Body of pancreas (tissue), 4 donors: ENCODE results near the gene USP47. TPM values are rescaled to one million over a fixed set of nuclear protein-coding genes. Genes with fewer than 3 reads are reported as not detected.

Experiments
- ATAC-seq: fragments of 150-250 bp; one replicate; pipeline ENCODE4 v1.9.1; 2016
- DNase-seq, 4 donors: peaks; one replicate each; pipeline ENCODE4 v3.0.0-alpha.2; 2019
- H3K27ac ChIP-seq, 4 donors: fragments of 200-600 bp; sonication (generic); 1 replicate in 3 of 4; 2 replicates in 1 of 4; pipeline versions ENCODE4 v1.5.1 to v1.6.1; 2016 to 2019; ENCODE audit warnings: mild to moderate bottlenecking in 1 of 4, mixed read lengths in 1 of 4, moderate library complexity in 1 of 4
- H3K27me3 ChIP-seq, 2 donors: fragments of 200-600 bp; sonication (generic); one replicate each; pipeline ENCODE4 v1.6.0; 2016; ENCODE audit warnings: mild to moderate bottlenecking in 1 of 2
- H3K36me3 ChIP-seq, 2 donors: fragments of 200-600 bp; sonication (generic); replicated peaks in 1 of 2; 2 replicates each; pipeline ENCODE4 v1.5.1; 2016; ENCODE audit warnings: low read depth in 2 of 2; ENCODE audit not compliant: insufficient read depth in 1 of 2
- H3K4me1 ChIP-seq: fragments of 200-600 bp; sonication (generic); one replicate; pipeline ENCODE4 v1.6.0; 2016
- H3K4me3 ChIP-seq, 2 donors: fragments of 200-600 bp; sonication (generic); 1 replicate in 1 of 2; 2 replicates in 1 of 2; pipeline ENCODE4 v1.5.1; 2016 to 2019
- H3K9me3 ChIP-seq, 3 donors: fragments of 200-600 bp; sonication (generic); 1 replicate in 2 of 3; 2 replicates in 1 of 3; pipeline ENCODE4 v1.5.1; 2016
- POLR2A ChIP-seq, 3 donors: fragments of 450-650 bp; IDR thresholded peaks; one replicate each; pipeline ENCODE4 v1.6.1; 2016; ENCODE audit warnings: antibody characterized with exemption in 3 of 3, mild to moderate bottlenecking in 2 of 3
- WGBS, 2 donors: methylation state at CpG; one replicate each; pipeline ENCODE4 v1.1.5; 2017; 5-methylcytosine and 5-hydroxymethylcytosine counted together
- intact Hi-C: fragments of 100-400 bp; cut with DNase I; formaldehyde crosslinking; loops from one replicate; pipeline ENCODE4 v1.15.1; 2023
- total RNA-seq, 2 donors: library from RNA; depleted of rRNA; stranded (reverse); fragments of >200 nt; gene quantifications; one replicate each; pipeline ENCODE4 v1.1.0, GENCODE V29; 2016
- TF ChIP-seq, protein P1 (sequence below), 7 experiments: fragments of 450-650 bp in 4 of 7; fragments of 200-600 bp in 3 of 7; sonication (generic) in 3 of 7; IDR thresholded peaks; one replicate each; pipeline ENCODE4 v1.5.1; 2016 to 2019; ENCODE audit warnings: antibody characterized with exemption in 7 of 7

USP47 gene
- total RNA-seq, 2 donors from 2014 or later = 51.1 to 63.3 TPM

DNA sequence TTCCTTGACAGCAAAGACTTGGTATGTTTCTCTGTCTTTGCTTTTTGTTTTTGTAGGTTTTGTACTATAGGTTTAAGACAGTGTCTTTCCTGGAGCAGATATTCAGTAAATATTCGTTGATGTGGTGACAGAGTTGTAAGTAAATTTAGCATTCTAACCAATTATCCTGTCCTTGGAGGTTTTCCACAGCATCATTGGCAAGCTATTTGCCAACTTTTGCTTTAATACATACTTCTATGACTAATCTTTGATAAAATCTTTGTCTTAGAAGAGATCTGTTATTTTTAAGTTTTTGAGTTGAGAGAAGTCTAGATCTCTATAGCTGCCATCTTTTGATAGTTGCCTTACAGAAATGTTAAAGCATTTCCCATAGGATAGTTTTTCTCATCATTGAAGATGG is 3.8 kb downstream of the USP47 start:
- 0 to 12% methylated on average over 1 of the region's 1 CpG for WGBS, 2 donors
- H3K4me1 ChIP-seq = peaks cover 72% of the 10 kb centered on the region
- no peaks in the 10 kb centered on the region for H3K9me3 ChIP-seq
- DNase-seq (no peak), ATAC-seq (no peak)
- peak overlapping the region in 3 of 4 donors; percentile 41 to 98 (median 96) for H3K27ac ChIP-seq
- no peak overlapping the region for H3K4me3 ChIP-seq
- TF ChIP-seq, protein P1, sequence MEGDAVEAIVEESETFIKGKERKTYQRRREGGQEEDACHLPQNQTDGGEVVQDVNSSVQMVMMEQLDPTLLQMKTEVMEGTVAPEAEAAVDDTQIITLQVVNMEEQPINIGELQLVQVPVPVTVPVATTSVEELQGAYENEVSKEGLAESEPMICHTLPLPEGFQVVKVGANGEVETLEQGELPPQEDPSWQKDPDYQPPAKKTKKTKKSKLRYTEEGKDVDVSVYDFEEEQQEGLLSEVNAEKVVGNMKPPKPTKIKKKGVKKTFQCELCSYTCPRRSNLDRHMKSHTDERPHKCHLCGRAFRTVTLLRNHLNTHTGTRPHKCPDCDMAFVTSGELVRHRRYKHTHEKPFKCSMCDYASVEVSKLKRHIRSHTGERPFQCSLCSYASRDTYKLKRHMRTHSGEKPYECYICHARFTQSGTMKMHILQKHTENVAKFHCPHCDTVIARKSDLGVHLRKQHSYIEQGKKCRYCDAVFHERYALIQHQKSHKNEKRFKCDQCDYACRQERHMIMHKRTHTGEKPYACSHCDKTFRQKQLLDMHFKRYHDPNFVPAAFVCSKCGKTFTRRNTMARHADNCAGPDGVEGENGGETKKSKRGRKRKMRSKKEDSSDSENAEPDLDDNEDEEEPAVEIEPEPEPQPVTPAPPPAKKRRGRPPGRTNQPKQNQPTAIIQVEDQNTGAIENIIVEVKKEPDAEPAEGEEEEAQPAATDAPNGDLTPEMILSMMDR (IDR thresholded peaks at IDR 0.05) = no peak
- TF ChIP-seq POLR2A (IDR thresholded peaks at IDR 0.05) = no peak
- H3K36me3 ChIP-seq = no peaks in the 10 kb centered on the region
- intact Hi-C loops = no loop called here
- H3K27me3 ChIP-seq = no peaks in the 10 kb centered on the region

DNA sequence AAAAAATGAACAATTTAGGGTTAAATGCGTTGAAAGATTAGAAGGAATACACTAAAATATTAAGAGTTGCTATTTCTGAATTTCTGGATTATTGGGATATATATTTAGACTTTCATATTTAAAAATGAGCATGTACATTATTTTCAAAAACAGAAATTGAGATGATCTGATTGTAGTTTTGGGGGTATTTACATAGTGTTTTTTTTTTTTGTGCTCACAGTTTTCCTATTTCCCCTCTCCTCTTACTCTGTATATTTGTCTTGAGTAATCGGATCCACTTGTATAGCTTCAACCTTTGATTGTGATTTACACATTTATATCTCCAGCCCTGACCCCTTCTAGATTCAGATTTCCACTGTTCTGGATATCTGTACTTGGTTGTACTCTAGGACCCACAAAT is 5.3 kb downstream of the USP47 start:
- H3K27ac ChIP-seq = peak overlapping the region in 1 of 4 donors; percentile 98
- H3K36me3 ChIP-seq = no peaks in the 10 kb centered on the region
- 35 to 48% methylated on average over 2 of the region's 2 CpGs for WGBS, 2 donors
- DNase-seq (no peak), ATAC-seq (no peak)
- peaks cover 80% of the 10 kb centered on the region for H3K4me1 ChIP-seq
- TF ChIP-seq POLR2A (IDR thresholded peaks at IDR 0.05) = no peak
- TF ChIP-seq, protein P1 (IDR thresholded peaks at IDR 0.05) = no peak
- no peak overlapping the region for H3K4me3 ChIP-seq
- no peaks in the 10 kb centered on the region for H3K27me3 ChIP-seq
- no peaks in the 10 kb centered on the region for H3K9me3 ChIP-seq
- intact Hi-C loops = no loop called here

DNA sequence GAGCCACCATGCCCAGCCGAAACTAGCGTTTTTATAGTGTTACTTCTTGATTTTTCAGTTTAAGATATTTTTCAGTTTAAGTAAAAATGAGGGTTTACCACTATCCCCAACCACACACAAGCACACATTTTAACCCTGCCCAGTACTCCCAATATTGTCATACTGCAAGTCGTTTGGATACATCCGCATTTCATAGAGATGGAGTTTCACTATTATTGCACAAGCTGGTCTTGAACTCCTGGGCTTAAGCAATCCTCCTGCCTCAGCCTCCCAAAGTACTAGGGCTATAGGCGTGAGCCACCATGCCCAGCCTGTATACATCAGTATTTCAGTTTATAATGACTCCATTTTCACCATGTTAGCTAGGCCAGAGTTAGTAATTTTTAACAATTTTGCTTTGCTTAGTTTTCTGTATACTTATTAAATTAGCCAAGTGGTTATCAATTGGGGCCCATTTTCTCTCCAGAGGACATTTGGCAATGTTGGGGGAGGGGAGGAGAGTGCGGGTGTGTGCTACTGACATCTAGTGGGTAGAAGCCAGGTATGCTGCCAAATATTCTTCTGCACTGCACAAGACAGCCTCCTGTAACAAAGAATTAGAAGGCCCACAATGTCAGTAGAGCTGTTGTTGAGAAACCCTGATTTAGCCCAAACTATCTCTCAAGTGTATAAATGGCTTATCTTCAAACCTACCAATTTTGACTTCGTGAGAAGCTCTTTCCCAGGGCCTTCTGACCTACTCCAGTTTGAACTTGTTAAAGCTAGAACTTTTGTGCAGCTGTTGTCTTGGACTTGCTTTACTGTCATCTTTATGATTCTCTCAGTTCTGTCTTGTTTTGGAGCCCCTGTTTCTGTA is 7.3 kb downstream of the USP47 start:
- DNase-seq (peak; percentile 70 to 82 (median 74)), ATAC-seq (peak; percentile 72)
- TF ChIP-seq, protein P1 (IDR thresholded peaks at IDR 0.05) = peak; percentile 41 to 81 (median 71)
- TF ChIP-seq POLR2A (IDR thresholded peaks at IDR 0.05) = no peak
- peak overlapping the region in 1 of 4 donors; percentile 48 for H3K27ac ChIP-seq
- 66 to 70% methylated on average over 7 of the region's 7 CpGs for WGBS, 2 donors
- no peak overlapping the region for H3K4me3 ChIP-seq
- H3K9me3 ChIP-seq = no peaks in the 10 kb centered on the region
- peaks cover 83% of the 10 kb centered on the region for H3K4me1 ChIP-seq
- intact Hi-C loops = no loop called here
- H3K27me3 ChIP-seq = no peaks in the 10 kb centered on the region
- no peaks in the 10 kb centered on the region for H3K36me3 ChIP-seq

DNA sequence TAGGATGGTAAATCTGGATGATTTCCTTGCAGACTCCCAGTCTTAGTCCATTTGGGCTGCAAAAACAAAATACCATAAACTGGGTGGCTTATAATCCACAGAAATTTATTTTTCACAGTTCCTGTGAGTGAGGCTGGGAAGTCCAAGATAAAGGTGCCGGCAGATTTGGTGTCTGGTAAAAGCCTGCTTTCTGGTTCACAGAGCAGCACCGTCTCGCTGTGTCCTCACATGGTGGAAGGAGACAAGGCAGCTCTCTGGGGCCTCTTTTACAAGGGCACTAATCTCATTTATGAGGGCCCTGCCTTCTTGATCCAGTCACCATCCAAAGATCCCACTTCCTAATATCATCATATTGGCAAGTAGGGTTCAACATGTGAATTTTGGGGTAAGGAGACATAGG is 8.9 kb downstream of the USP47 start:
- no peaks in the 10 kb centered on the region for H3K36me3 ChIP-seq
- no peak overlapping the region for H3K4me3 ChIP-seq
- no peaks in the 10 kb centered on the region for H3K27me3 ChIP-seq
- peak overlapping the region in 1 of 4 donors; percentile 38 for H3K27ac ChIP-seq
- ATAC-seq (no peak), DNase-seq (no peak)
- WGBS, 2 donors = 83 to 95% methylated on average over 3 of the region's 3 CpGs
- H3K4me1 ChIP-seq = peaks cover 75% of the 10 kb centered on the region
- intact Hi-C loops = no loop called here
- no peaks in the 10 kb centered on the region for H3K9me3 ChIP-seq
- no peak for TF ChIP-seq POLR2A (IDR thresholded peaks at IDR 0.05)
- TF ChIP-seq, protein P1 (IDR thresholded peaks at IDR 0.05) = no peak
